CD4-positive, alpha-beta T cell treated with Interleukin-6 at 100 ng/mL for 8 hours (primary cell): Measurements from ENCODE around the gene RUNX2.
A peak's percentile ranks its signal among the peaks of the same experiment; 100 is the strongest.

Source experiments
- DNase-seq: peaks from one replicate; pipeline ENCODE4 v3.0.0-alpha.2; 2020; ENCODE audit warnings: mixed read lengths, low spot score

The RUNX2 gene

DNA sequence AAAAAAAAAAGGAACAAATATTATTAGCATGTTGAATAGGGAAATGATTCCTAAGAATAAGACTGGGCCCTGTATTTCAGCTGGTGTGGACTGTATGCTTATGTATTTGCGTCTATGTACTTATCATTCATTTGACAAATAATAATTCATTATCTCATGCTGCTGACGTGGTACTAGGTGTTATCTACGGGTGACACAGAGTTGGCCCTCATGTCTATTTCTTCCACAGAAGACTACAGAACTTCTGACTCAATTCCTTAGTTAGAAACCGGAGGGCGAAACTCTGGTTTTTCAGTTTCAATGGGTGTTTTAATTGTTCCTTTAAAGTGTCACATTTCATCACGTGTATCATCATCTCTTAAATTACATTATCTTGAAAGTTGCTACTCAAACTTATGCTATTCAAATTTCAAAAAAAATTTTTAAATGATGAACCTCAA, 381.7 kb downstream of the RUNX2 start:
- no peak for DNase-seq

DNA sequence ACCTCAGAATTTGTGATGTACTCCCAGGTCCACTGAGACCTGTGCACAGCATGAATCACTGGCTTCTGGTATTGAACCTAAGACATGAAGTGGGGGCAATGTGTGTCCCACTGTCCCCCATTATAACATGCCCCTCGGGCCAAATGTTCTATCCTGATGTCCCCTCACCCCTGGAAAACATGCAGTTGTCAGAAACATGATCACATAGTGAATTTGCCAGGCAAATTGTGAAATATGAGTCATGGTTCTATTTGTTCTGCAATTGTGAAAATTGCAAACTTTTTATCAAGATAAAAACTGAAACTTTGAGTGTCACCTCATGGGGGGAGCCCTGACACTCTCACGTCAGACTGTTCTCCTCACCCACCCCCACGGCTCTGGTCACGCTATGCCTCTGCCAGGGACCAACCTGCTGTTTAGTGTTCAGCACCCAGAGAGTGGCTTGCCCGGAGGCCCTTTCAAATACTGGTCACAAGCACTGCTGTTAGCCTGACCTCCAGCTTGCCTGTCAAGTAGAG, 382.2 kb downstream of the RUNX2 start:
- DNase-seq, result peak; percentile 24

DNA sequence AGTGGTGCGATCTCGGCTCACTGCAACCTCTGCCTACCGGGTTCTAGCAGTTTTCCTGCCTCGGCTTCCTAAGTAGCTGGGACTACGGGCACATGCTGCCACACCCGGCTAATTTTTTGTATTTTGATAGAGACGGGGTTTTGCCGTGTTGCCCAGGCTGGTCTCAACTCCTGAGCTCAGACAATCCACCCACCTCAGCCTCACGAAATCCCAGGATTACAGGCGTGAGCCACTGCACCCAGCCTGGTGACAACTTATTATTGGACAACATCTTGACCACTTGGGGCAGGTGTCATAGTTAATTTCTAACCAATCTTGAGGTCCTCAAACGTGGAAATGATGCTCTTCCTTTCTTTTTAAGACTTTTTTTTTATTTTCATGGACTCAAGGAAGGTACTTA, 383.9 kb downstream of the RUNX2 start:
- no peak for DNase-seq

DNA sequence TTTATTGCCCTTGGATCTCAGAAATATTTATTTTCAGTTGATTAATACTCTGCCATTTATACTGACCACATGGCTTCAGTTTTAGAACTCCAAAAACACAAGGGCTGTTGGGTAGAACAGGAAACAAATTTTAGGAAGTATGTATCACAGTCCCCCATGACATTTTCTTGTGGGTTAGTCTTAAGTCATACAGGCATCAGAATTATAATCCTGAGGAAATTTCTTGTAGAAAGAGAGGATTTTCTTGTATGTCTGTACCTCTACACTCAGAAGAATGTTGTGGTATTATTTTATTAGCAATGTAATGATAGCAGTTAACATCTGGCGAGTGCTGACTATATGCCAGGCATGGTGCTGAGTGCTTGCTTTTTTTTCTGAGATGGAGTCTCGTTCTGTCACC, 384.7 kb downstream of the RUNX2 start:
- DNase-seq, result no peak
